Glutamatergic neuron (in vitro differentiated cells): ENCODE measurements around the gene CCDC88B. TPM values are rescaled to one million over a fixed set of nuclear protein-coding genes. Genes with fewer than 3 reads are reported as not detected.

ENCODE experiments used
- DNase-seq: peaks from one replicate; pipeline ENCODE4 v3.0.0; 2022
- H3K27ac Mint-ChIP-seq: one replicate; pipeline ENCODE4 v1.8.0; 2020; ENCODE audit warnings: mild to moderate bottlenecking, mixed read lengths, inconsistent platforms; ENCODE audit not compliant: unreplicated experiment
- H3K27me3 Mint-ChIP-seq: one replicate; pipeline ENCODE4 v1.8.0; 2020; ENCODE audit warnings: mild to moderate bottlenecking, moderate library complexity, mixed read lengths, inconsistent platforms; ENCODE audit not compliant: unreplicated experiment
- H3K36me3 Mint-ChIP-seq: one replicate; pipeline ENCODE4 v1.8.0; 2020; ENCODE audit warnings: mild to moderate bottlenecking, mixed read lengths, inconsistent platforms; ENCODE audit not compliant: unreplicated experiment
- H3K4me1 Mint-ChIP-seq: one replicate; pipeline ENCODE4 v1.8.0; 2020; ENCODE audit warnings: mild to moderate bottlenecking, low read depth, mixed read lengths, inconsistent platforms; ENCODE audit not compliant: unreplicated experiment
- H3K4me3 Mint-ChIP-seq: one replicate; pipeline ENCODE4 v1.8.0; 2020; ENCODE audit warnings: mild to moderate bottlenecking, mixed read lengths, inconsistent platforms; ENCODE audit not compliant: unreplicated experiment
- H3K9me3 Mint-ChIP-seq: one replicate; pipeline ENCODE4 v1.8.0; 2020; ENCODE audit warnings: mild to moderate bottlenecking, moderate library complexity, mixed read lengths, inconsistent platforms; ENCODE audit not compliant: unreplicated experiment
- total RNA-seq: library from RNA; stranded (reverse); fragmentation: NEBNext Ultra II Directional; extraction: Animal tissue kit (Norgen Biotek cat#: 25700); gene quantifications from one replicate; pipeline ENCODE4 v1.2.1, GENCODE V29; 2021; ENCODE audit not compliant: unreplicated experiment
- TF ChIP-seq, protein P1 (sequence below): fragments of 200-600 bp; sonication (generic); IDR thresholded peaks from one replicate; pipeline ENCODE4 v1.5.0; 2021; ENCODE audit not compliant: partially characterized antibody, unreplicated experiment

The CCDC88B gene
- total RNA-seq, 1 donor from 2014 or later, result 83.6 TPM

DNA sequence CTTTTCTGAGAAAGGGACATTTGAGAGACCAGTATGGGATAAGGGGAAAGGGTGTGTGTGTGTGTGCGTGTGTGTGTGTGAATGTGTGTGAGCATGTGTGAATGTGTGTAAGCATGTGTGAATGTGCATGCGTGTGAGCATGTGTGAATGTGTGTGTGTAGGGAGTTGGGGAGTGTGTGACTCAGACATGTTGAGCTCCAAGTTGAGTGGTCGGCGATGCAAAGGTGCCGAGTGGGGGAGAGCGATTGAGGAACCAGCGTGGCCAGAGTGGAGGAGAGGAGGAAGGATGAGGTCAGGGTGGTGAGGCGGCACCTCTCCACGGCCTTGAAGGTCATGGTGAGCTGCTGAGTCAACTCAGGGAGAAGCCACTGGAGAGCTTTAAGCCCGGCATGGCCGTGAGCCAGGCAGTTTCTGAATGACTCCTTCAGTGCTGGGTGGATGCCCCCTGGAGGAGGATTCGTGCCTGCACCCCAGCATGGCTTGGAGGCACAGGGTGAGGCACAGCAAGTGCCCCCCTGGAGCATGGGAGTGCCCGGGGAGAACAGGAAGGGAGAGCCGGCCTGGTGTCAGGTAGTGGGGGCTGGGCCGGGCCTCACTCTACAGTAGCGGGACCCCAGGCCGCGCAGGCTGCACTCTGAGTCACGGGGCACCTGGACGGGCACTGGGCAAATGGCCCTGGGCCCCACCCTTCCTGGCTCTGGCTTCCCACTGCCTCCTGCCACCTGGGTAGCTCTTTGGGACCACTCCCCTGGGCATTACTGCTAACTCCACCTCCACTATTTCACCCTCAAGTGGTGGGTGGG, 8.2 kb upstream of the CCDC88B start:
- H3K27ac Mint-ChIP-seq, result peak overlapping the region; percentile 36
- TF ChIP-seq, protein P1, sequence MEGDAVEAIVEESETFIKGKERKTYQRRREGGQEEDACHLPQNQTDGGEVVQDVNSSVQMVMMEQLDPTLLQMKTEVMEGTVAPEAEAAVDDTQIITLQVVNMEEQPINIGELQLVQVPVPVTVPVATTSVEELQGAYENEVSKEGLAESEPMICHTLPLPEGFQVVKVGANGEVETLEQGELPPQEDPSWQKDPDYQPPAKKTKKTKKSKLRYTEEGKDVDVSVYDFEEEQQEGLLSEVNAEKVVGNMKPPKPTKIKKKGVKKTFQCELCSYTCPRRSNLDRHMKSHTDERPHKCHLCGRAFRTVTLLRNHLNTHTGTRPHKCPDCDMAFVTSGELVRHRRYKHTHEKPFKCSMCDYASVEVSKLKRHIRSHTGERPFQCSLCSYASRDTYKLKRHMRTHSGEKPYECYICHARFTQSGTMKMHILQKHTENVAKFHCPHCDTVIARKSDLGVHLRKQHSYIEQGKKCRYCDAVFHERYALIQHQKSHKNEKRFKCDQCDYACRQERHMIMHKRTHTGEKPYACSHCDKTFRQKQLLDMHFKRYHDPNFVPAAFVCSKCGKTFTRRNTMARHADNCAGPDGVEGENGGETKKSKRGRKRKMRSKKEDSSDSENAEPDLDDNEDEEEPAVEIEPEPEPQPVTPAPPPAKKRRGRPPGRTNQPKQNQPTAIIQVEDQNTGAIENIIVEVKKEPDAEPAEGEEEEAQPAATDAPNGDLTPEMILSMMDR, result peak; percentile 59
- peaks cover 17% of the 10 kb centered on the region for H3K4me1 Mint-ChIP-seq
- peaks cover 15% of the 10 kb centered on the region for H3K9me3 Mint-ChIP-seq
- peak overlapping the region; percentile 21 for H3K4me3 Mint-ChIP-seq
- peaks cover 14% of the 10 kb centered on the region for H3K27me3 Mint-ChIP-seq
- peak; percentile 62 for DNase-seq
- H3K36me3 Mint-ChIP-seq, result peaks cover 4% of the 10 kb centered on the region

DNA sequence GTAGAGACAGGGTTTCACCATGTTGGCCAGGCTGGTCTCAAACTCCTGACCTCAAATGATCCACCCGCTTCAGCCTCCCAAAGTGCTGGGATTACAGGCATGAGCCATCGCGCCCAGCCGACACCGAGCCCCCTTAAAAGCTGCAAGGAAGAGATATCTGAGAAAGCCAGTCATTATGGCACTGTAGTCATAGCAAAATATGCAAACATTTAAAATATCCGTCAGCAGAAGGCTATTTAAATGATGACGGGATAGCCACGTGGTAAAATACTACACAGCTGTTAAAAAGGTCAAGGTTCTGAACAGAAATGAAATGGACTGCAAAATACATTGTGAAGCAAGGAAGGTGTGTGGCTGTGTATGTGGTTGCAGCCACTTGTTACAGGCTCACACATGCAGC, 6.4 kb upstream of the CCDC88B start:
- TF ChIP-seq, protein P1, result no peak
- peak overlapping the region; percentile 20 for H3K4me3 Mint-ChIP-seq
- peaks cover 18% of the 10 kb centered on the region for H3K9me3 Mint-ChIP-seq
- H3K27me3 Mint-ChIP-seq, result peaks cover 17% of the 10 kb centered on the region
- H3K4me1 Mint-ChIP-seq, result peaks cover 23% of the 10 kb centered on the region
- H3K36me3 Mint-ChIP-seq, result no peaks in the 10 kb centered on the region
- DNase-seq, result no peak
- no peak overlapping the region for H3K27ac Mint-ChIP-seq

DNA sequence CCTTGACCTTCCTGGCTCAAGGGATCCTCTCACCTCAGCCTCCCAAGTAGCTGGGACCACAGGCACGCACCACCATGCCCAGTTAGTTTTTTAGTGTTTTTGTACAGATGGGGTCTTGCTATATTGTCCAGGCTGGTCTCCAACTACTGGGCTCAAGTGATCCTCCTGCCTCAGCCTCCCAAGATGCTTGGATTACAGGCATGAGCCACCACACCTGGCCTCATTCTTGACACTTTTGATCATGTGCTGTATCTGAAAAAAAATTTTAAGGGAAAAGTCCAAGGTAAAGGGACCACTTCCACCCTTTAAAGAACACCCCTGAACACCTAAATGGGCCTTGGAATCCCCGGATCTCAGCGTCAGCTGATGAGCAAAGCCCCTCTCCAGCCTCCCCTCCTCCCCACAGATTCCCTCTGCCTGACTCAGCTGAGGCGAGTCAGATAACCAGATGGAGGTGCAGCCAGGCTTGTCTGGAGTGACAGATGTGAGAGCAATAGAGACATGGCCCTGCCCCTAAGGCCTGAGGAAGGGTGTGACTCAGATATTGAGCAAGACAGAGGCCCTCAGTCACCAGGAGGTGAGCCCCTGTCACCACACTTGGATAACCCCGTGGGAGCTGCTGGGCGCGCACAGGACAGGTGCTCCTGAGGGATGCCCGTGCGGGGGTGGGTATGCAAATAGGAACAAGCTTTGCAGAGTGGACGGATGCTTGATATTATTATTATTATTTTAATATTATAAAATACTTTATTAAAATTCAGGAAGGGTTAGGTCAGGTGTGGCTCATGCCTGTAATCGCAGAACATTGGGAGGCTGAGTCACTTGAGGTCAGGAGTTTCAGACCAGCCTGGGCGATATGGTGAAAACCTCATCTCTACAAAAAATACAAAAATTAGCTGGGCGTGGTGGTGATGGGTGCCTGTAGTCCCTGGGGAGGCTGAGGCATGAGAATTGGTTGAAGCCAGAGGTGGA, 5.0 kb upstream of the CCDC88B start:
- Mint-ChIP-seq H3K9me3 (peaks cover 17% of the 10 kb centered on the region), H3K36me3 (peaks cover 4% of the 10 kb centered on the region), H3K27ac (peak overlapping the region; percentile 97), H3K4me3 (peak overlapping the region; percentile 82), H3K4me1 (peaks cover 27% of the 10 kb centered on the region), H3K27me3 (peaks cover 14% of the 10 kb centered on the region)
- DNase-seq, result peak; percentile 87
- TF ChIP-seq, protein P1, result no peak

DNA sequence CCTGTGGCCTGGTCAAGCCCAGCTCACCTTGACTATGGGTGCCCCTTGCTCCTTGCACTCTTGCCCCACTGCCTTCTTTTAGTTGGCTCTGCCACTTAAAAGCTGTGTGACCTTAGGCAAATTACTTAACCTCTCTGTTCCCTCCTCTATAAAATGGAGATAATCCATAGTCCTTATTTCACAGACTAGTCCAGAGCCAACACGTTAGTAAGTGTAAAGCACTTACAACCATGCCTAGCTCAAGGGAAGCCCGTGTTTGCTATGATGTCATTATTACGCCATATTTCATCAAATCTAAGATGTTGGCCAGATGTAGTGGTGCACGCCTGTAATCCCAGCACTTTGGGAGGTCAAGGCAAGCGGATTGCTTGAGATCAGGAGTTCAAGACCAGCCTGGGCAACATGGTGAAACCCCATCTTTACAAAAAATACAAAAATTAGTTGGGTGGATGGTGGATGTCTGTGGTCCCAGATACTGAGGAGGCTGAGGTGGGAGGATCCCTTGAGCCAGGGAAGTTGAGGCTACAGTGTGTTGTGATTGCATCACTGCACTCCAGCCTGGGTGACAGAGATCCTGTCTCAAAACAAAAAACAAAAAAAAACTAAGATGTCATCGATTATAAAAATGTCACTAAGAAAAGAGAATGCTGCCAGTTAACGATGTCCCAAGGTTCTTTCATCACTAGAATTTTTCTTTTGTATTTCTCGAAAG, 2.3 kb upstream of the CCDC88B start:
- peak overlapping the region; percentile 43 for H3K27ac Mint-ChIP-seq
- TF ChIP-seq, protein P1, result no peak
- DNase-seq, result no peak
- peaks cover 4% of the 10 kb centered on the region for H3K36me3 Mint-ChIP-seq
- H3K4me3 Mint-ChIP-seq, result peak overlapping the region; percentile 30
- peaks cover 28% of the 10 kb centered on the region for H3K4me1 Mint-ChIP-seq
- H3K9me3 Mint-ChIP-seq, result peaks cover 25% of the 10 kb centered on the region
- peaks cover 11% of the 10 kb centered on the region for H3K27me3 Mint-ChIP-seq
